ENCODE results near the gene CPLX1.

The CPLX1 gene

DNA sequence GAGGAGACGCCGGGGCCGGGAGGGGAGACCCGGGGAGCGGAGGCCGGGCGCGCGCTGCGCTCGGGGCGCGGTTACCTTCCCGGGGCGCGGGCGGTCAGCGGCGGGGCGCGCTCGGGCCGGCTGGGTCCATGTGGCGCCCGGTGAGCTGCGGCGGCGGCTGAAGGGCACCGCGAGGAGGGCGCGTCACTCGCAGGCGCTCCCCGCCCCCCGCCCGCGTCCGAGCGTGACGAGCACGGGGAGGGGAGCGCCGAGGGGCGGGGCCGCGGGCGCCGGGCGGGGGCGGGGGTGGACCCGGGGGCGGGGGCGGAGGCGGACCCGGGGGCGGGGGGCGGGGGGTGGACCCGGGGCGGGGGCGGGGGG lies at the start of gene CPLX1:
TSS of gene CPLX1 (minus strand) at position 159 of the 360 bp plus-strand sequence. CDS start 1,607 bp downstream, outside the sequence.
- no peak for DNase-seq (ENCODE audit: low read depth)

DNA sequence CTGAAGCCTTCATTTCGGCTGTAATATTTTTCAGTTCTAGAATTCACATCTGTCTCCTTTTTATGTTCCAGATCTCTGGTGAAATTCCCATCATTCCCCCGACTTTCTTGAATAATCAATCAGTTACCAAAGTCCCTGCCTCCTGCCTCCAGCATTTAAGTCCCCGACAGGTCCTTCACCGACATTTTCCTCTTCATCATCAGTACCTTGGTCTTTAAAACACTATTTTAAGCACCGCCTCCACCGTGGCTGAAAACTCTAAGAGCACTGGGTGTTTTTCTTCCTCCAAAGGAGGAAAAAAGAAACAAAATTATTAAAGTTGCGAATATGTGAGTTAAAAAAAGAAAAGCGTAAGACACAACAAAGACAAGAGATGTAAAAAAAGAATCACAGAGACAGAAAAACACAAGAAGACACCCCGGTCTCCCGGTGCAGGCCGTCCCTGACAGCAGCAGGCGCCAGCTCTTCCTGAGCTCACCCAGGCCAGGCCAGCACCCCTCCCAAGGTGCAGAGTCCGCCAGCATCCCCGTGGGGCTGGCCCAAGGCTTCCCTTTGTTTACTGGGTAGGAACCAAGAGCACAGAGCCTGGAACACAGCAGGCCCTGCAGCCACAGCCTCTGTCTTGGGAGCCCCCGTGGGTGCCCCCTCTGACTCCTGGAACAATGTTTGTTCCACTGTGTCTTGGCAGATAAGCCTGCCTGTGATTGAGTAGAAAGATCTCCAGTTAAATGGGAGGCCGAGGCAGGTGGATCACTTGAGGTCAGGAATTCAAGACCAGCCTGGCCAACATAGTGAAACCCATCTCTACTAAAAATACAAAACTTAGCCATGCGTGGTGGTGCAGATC lies 49.3 kb upstream of the CPLX1 start:
- DNase-seq (ENCODE audit: low read depth), result no peak

DNA sequence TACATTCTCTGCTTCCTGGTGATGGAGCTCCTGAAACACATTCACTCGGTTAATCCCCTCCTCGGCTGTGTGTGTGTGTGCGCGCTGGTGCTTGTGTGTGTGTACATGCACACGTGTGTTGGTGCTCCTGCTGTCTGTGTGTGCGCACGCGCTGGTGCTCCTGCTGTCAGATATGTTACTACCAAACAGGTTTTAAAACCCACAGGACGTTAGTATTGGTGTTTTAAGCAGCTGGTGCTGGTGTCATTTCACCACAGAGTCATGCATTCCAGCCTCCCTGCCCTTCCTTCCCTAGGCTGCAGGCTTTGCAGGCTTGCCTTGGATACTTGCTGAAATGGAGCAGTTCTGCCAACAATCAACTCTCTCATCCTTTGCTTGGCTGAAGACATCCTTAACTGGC lies 48.1 kb upstream of the CPLX1 start:
- DNase-seq (ENCODE audit: low read depth), result no peak

DNA sequence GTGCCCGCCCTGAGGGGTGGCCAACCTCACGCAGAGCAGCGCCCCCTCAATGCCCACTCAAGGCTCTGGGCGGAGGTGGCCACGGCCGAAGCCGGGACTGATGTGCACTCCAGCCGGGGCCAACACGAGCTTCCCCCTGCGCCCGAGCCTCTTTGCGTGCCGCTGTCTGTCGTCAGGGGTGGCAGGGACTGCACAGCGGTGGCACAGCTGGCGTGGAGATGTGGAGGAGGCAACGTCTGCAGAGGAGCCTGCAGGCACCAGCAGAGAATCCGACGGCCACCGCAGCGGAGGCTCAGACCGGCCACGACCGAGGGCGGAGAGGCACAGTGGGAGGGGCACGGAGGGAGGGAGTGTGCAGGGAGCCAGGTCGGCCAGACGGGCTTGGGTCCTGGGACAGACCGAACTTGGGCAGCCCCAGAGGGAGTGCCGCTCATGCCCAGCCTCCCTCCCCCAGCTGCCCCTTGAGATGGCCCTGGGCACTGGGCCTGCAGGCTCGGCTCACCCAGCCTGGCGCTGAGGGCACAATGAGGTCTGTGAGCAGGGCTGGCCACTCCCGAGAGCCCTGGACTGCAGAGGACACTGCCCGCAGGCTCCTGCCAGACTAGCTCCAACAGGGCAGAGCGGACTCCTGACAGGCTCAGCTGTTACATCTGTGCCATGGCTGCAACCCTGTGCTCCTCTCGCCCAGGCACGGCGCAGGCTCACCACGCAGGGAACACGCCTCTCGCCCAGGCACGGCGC lies 46.5 kb upstream of the CPLX1 start:
- DNase-seq (ENCODE audit: low read depth), result no peak

DNA sequence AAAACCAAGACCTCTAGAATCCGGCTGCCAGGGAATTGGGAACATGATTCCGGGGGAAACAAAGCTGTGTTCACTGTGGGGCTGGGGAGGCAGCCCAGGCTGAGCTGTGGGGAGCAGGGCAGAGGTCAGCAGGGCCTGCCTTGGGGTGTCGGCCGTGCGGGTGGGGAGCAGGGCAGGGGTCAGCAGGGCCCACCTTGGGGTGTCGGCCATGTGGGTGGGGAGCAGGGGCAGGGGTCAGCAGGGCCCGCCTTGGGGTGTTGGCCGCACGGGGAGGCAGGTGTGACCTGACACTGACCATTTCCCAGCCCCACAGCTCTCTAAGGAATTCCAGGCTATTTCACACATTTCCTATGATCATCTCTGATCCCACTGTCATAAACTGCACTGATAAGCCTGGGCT lies 45.6 kb upstream of the CPLX1 start:
- no peak for DNase-seq (ENCODE audit: low read depth)

DNA sequence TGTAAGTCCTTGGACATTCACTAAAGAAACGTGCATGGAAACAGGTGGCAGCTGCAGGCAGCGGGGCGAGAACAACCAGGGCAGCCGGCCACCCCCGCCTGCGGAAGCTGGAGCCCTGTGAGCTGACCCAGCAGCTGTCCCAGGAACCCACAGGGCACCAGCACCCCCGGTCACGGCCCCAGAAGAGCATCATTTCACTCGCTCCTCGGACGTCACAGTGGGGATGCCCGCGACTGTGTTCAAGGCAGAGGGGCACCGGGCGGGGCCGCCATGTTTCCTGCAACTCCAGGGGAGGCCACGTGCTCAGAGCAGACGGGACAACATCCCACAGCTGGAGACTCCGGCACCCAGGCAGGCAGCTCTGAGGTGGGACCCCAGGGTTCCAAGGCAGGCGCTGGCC lies 45.0 kb upstream of the CPLX1 start:
- no peak for DNase-seq (ENCODE audit: low read depth)

DNA sequence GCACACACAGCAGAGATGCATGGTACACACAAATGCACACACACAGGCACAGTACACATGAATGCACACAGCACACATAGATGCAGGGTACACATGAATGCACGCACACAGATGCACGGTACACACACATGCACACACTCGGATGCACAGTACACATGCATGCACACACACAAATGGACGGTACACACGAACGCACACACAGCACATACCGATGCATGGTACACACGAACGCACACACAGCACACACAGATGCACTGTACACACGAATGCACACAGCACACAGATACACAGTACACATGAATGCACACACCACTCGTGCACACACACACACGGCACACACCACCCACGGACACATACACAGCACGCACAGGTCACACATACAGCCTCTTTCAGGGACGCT lies 43.8 kb upstream of the CPLX1 start:
- DNase-seq (ENCODE audit: low read depth), result no peak

DNA sequence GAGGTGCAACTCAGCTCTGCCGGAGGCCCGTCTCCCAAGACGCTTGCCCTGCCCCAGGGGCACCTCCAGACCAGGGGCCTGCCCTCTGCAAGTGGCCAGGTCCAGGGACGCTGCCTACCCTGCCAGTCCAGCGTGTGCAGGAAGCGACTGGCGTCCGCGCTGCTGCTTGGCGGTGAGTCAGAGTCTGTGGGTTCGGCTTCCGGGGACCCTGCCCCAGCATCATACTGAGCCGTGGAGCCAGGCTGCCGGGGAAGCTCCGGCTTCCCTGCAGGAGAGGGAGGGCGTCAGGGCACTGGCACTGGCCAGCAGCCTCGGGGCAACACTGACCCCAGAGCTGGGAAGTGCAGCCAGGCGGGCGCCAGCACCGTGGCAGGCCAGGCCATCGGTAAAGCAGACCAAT lies 42.5 kb upstream of the CPLX1 start:
- no peak for DNase-seq (ENCODE audit: low read depth)

DNA sequence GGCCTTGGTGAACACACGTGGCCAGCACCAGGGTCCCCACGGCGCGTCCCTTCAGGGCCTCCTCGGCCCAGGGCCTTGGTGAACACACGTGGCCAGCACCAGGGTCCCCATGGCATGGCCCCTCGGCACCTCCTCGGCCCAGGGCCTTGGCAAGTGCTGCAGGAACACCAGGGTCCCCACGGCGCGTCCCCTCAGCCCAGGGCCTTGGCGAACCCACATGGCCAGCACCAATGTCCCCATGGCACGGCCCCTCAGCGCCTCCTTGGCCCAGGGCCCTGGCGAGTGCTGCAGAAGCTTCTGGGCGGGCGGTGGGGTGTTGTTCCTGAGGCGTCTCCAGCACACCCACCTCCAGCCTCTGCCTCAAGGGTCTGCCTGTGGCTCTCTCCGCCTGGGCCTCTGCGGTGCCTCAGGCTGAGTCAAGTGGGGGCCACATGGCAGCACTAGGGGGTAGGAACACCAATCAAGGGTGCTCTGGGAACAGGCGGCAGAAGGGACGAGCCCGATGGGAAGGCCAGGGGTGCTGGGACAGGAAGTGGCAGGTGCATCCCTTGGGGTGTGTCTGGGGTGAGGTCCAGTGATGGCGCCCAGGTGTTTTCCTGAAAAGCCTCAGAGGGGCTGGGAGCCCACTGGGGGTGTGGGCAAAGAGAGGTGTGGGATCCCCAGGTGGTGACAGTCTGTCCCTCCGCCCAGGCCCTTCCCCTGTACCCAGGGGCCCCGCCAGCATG lies 41.8 kb upstream of the CPLX1 start:
- no peak for DNase-seq (ENCODE audit: low read depth)

DNA sequence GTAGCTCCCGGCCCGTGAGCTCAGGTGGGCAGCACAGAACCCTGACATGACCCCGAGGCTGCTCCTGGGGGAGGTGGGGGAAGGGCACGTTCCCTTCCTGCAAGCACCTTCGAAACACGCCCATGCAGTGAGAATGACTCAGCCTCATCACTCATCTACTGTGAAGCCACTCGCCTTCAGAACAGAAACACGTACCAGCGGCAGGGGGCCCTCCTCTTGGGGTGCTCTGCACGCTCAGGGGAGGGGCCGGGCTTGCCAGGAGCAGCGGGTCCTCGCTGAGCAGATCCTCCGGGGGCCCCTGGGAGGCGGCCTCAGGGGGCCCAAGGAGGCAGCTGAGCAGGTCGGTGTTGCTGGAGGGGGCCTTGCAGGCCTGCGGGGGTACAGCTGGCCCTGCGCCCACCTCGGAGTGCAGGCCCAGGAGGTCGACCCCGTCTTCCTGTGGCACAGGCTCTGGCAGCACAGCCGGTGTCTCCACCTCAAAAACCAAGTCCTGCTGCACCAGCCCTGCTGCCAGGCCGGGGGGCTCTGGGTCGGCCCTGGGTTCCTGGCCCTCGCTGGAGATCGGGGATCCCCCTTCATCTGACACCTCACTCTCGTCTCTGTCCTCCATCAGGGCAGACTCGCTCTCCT lies 40.9 kb upstream of the CPLX1 start:
- DNase-seq (ENCODE audit: low read depth), result no peak

DNA sequence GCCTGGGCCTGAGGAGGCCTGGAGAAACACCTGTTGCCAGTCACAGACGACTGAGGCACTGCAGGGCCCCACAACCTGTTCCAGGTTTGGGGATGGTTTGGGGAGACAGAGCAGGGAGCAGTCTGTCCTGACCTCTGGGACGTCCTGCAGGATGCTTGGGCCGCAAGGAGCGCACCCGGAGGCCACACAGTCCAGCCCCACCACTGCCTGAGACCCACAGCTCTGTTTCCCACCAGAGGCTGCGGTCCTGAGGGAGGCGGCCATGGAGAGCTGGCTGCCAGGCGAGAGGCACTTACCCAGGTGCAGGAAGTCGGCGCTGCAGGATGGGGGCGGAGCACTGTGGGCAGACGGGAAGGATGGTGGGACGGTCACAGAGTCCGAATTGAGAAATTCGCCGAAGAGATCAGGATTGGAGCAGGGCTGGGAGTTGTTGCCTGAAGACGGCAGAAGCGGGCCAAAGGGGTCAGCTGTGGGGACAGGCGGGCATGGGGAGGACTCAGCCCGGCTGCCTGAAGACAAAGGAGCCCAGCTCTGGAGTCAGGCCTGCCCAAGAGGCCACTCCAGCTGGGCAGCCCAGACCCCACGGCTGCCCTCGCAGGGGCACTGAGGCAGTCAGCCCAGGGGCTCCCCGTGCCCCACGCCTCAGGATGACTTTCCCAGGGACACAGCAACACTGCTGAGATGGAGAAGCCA lies 40.3 kb upstream of the CPLX1 start:
- DNase-seq (ENCODE audit: low read depth), result no peak

DNA sequence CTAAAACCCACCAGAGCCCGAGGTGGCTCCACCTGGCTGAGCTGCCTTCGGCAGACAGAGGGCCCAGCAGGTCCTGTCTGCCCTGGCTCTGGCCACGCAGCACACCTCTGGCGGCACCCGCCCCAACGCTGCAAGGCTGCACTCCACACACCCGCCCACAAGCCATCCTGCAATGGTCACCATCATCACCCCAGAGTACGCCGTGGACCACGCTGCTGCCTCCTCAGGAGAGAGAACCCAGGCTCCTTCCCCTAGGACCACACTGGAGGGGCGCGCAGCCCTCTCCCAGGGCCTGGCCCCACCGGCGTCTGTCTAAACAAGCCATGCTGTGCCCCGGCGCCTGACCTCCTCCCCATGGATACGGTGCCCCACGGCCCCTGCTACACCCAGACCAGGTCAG lies 39.6 kb upstream of the CPLX1 start:
- no peak for DNase-seq (ENCODE audit: low read depth)

DNA sequence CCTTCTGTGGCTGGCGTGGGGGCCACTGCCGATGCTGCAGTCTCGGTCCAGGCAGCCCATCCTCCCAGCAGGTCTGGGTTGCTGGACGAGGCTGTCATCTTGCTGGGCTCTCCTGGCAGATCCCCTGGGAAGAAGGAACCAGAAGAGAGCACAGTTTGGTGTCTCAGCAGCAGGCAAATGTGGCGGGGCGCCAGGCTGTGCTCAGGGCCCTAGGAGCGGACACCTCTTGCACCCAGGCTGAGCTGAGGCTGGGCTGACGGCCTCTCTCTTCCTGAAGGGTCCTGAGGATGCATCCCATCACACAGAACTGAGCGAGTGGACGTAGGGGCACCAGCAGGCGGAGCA lies 39.2 kb upstream of the CPLX1 start:
- DNase-seq (ENCODE audit: low read depth), result no peak

DNA sequence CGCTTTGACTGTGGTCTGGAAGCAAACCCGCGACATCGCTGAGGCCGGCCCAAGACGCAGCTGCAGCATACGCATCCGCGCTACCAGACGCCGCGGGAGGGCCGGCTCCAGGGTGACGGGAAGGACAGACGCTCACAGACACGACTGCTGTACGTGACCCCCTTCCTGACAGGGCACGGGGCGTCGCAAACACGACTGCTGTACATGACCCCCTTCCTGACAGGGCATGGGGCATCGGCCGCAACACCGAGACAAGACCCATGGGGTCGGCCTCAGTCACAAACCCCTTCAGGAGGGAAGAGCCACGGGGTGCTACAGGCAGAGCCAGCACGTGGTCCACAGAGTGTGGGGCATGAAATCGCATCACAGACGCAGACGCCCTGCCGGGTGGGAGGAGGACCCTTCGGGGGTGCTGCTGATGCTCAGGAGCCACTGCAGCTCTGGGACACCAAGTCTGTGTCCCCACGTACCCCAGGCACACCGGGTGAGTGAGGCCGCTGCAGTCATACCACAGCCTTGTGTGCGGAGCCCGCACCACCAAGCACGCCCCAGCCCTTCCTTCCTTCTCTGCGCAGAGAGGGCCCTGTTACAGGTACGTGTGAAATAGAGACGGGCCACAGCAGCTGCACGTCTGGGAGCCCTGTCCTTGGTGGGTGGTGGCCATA lies 38.7 kb upstream of the CPLX1 start:
- no peak for DNase-seq (ENCODE audit: low read depth)

DNA sequence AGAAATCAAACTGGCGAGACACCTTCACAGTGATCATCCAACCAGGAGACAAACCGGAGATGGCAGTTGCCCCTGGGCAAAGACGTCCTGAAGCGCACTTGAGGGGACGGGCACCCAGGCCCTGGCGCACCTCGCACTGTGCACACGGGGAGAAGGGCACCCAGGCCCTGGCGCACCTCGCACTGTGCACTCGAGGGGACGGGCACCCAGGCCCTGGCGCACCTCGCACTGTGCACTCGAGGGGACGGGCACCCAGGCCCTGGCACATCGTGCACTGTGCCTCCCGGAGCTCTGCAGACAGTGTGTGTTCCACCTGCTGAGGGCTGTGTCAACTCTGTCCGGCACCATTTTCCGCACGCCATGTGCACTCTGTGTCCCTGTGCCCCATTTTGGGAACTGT lies 34.6 kb upstream of the CPLX1 start:
- no peak for DNase-seq (ENCODE audit: low read depth)

DNA sequence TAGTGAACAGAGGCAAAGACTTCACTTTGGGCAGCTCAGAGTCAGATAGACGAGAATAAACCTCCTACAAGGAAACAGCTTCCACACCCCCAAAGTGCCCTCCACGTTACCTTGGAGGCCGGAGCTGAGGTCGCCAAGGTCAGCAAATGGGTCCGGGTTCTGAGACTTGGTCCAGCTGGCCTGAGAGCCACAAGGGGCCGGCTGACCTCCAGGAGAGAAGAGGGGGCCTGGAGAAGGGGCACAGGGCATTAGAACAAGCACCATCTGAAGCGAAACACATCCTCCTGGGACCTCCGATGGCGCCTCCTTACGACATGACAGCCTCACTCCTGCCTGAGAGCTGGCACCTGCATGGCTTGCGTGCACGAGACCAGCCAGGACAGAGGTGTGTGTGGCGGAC lies 33.6 kb upstream of the CPLX1 start:
- DNase-seq (ENCODE audit: low read depth), result no peak

DNA sequence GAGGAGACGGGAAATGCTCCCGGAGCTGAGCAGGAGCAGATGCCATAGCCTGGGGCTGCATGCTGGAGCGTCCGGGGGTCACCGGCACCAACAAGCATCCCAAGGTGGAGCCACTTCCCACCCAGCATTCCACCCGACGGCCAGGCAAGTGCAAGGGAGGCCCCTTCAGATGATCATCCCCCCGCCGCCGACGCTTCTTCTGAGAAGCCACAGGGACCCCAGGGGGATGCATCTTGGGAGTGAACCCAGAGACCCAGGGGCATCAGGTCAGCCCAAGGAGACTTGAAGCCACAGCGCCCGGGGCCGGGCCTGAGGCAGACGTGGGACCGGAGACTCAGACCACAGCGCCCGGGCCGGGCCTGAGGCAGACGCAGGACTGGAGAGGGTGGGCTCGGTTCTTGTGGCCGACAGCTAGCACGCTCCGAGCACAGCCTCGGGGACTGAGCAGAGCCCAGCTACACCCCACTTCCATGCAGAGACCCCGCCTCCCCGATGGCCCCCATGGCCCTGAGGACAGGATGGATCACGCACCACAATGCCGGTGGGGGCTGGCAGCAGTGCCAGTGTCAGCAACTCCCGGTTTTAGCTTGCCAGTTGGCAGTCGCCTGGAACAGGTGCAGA lies 33.0 kb upstream of the CPLX1 start:
- DNase-seq (ENCODE audit: low read depth), result no peak

DNA sequence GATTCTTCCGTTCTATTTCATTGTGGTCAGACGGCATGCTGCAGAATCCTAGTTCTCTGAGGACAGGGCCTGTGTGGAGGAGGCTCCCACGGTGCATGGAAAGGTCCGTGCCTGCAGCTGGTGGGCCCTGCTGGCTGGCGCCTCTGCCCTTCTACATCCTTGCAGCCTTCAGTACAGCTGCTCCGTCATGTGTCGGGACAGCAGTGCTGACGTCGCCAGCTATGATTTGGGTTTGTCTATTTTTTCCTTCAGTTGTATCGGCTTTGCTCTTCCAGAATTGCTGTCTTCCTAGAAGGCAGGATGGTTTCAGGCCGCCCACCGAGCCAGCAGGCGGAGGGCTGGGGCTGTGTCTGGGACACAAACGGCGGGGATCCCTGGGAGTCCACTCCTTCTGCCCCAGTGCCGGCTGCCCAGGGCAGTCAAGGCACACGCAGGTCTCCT lies 32.1 kb upstream of the CPLX1 start:
- no peak for DNase-seq (ENCODE audit: low read depth)

DNA sequence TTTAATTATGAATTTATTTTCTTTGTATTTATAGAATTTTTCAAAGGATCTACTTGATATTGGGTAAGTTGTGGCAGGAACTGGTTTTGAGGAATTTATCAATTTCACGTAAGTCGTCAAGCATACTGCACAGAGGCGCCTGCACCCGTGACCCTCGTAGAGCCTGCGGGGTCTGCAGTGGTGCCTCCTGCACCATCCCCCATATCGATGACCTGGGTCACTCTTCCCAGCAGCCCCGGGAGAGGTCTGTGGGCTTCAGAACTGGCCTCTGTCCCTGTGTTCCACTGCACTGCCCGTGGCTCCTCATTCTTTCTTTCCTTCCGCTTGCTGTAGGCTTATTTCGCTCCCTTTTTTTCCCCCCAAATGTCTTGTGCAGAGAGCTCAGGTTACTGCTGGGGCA lies 31.5 kb upstream of the CPLX1 start:
- no peak for DNase-seq (ENCODE audit: low read depth)

DNA sequence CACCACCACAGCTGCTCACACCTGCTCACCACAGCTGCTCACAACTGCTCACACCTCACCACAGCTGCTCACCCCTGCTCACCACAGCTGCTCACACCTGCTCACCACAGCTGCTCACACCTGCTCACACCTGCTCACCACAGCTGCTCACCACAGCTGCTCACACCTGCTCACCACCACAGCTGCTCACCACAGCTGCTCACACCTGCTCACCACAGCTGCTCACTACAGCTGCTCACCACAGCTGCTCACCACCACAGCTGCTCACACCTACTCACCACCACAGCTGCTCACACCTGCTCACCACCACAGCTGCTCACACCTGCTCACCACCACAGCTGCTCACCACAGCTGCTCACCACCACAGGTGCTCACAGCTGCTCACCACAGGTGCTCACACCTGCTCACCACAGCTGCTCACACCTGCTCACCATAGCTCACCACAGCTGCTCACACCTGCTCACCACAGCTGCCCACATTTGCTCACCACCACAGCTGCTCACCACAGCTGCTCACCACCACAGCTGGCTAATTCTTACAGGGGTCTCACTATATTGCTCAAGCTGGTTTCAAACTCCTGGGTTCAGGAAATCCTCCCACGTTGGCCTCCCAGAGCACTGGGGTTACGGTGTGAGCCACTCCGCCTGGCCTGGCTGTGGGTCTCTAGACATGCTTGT lies 30.4 kb upstream of the CPLX1 start:
- DNase-seq (ENCODE audit: low read depth), result no peak

DNA sequence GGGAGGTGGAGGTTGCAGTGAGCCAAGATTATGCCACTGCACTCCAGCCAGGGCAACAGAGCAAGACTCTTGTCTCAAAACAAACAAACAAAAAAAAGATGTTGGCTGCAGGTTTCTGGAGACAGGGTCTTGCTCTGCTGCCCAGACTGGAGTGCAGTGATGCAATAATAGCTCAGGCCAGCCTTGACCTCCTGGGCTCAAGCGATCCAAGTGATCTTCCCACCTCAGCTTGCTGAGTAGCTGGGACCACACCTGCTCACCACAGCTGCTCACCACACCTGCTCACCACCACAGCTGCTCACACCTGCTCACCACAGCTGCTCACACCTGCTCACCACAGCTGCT lies 29.9 kb upstream of the CPLX1 start:
- no peak for DNase-seq (ENCODE audit: low read depth)

Data from fibroblast of the conjunctiva (primary cell).